Tibial nerve (tissue), 3 donors: ENCODE results near the gene ETV2.

ENCODE experiments used
- CTCF ChIP-seq, 5 experiments: fragments of 200-600 bp in 3 of 5; fragments of 450-650 bp in 2 of 5; sonication (generic) in 3 of 5; IDR thresholded peaks; one replicate each; pipeline ENCODE4 v1.5.1; 2016 to 2019; ENCODE audit warnings: antibody characterized with exemption in 5 of 5, mild to moderate bottlenecking in 3 of 5, moderate library complexity in 2 of 5
- POLR2A ChIP-seq, 2 donors: fragments of 450-650 bp; IDR thresholded peaks; one replicate each; pipeline ENCODE4 v1.6.1; 2017; ENCODE audit warnings: antibody characterized with exemption in 2 of 2, mild to moderate bottlenecking in 2 of 2, moderate library complexity in 2 of 2

DNA sequence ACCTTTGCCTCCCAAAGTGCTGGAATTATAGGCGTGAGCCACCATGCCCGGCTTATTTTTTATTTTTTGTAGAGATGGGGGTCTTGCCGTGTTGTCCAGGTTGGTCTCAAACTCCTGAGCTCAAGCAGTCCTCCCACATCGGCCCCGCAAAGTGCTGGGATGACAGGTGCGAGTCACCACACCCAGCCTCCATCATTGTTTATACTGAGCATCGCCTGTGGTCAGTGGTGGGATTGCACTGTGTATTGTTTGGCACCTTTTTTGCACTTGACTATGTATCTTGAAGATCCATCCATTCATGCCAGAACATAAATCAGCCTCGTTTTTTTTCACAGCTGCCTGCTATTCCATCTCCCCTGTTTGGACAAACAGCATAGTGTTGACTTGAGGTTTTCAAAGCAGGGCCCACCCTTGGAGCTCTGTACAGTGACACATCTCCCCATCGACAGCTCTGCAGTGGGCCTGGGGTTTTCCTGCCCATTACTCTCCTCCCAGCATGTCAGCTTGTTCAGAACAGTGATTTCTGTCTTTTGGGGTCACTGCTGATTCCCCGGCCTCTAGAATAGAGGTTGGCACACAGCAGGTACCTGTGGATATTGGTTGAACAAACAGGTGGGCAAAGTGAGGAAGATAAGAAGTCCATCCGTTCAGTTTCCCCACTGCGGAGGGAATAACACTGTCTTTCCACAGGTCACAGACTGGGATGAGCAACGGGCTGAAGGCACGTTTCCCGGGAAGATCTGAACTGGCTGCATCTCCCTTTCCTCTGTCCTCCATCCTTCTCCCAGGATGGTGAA lies 16.6 kb downstream of the ETV2 start:
- TF ChIP-seq CTCF (IDR thresholded peaks at IDR 0.05): no peak
- no peak for TF ChIP-seq POLR2A (IDR thresholded peaks at IDR 0.05)
